GM18951 (cell line): ENCODE measurements around the gene CSNK1G1.

Experiments used
- POLR2A ChIP-seq: IDR thresholded peaks from 4 replicates; pipeline ENCODE4 v1.6.1; 2011; ENCODE audit warnings: mild to moderate bottlenecking; ENCODE audit not compliant: insufficient read length, insufficient read depth; ENCODE audit errors: extremely low read depth
- in situ Hi-C: fragments of 300-500 bp; cut with MboI; formaldehyde crosslinking; loops from one replicate; pipeline ENCODE4 v1.12.0; 2022; ENCODE audit warnings: low sequenced_read_pairs, mixed read lengths, inconsistent platforms; ENCODE audit not compliant: unreplicated experiment

Gene CSNK1G1

DNA sequence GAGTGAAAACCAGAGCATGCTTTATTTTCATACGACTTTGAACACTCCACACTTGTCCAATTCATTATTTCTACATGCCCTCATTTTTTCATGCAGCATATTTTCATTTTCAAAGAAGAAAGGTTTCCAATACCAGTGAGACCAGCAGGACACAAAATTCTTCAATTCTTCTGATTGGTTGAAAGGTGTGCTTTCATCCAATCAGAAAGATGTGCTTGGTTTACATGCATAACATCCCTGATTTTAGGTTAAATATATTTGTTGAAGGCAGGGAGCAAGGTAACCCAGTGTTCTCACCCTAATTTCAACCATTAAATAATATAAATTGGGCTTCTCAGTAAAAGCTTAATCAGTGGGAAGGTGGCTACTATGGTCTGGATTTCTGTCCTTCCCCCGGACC is 145.6 kb downstream of the CSNK1G1 start:
- no peak for TF ChIP-seq POLR2A
- in situ Hi-C loops: loop anchor here (25.0 kb wide), 1 partner anchor 477 kb away; no protein-coding TSS in a partner anchor

DNA sequence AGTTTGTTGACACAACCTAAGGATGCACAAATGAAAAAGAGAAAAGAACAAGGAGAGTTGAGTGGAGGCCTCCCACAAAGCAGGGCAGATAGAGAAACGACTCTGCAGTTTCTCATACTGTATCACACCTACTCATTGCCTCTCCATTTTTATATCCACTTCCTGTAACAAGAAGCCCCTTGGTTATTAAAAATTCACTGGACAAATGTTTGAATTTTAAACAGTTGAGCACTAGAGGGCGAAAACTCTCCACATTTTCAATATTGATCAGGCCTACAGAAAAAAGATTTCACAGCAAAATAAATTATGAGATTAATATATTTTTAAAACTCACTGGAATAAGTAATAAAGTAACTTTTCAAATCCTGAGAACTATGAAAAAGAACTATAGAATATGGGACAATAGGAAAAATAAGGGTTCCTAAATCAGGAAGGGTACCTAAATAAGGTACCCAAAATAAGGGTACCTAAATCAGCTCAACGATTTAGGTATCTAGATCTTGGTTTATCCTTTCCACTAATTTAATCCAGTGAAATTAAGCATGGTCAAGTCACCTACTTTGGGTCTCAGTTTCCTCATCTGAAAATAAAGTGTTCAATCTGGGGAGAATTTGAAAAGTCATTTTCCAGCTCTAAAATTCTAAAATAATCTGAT is 146.2 kb downstream of the CSNK1G1 start:
- TF ChIP-seq POLR2A: no peak
- in situ Hi-C loops: loop anchor here (25.0 kb wide), 1 partner anchor 477 kb away; no protein-coding TSS in a partner anchor

DNA sequence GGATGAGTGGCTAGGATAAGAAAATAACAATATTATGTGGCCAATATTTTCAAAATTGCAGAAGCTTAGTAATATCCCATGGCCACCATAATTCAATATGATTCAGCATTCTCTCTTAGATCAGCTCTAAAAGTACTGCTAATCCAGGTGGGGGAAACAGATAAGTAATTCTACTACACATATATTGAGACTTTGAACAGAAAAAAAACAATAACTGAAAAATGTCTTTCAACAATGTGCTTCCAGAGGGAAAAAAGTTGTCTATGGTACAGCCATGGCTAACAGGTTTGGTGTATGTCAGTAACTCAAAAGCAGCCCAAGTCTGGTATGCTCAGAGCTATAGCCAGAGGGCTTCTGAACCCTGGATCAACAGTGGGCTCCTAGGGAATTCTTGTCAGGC is 150.8 kb downstream of the CSNK1G1 start:
- no peak for TF ChIP-seq POLR2A
- in situ Hi-C loops: loop anchor here (25.0 kb wide), 1 partner anchor 482 kb away; no protein-coding TSS in a partner anchor

DNA sequence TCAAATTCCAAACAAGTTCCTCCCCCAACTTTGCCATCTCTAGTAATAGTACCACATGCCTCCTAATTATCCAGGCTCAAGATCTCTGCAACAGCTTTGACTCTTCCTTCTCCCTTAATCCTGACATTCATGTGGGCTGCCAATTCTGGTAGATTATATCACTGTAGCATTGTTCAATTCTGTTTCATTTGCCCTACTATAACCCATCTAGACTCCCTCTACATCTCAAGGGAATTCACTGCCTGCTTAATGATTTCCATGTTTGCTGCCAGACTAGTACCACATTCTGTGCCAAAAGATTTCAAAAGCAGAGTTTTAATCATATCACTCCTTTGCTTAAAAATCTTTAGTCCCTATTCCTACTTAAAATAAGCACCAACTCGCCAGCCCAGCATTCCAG is 158.5 kb downstream of the CSNK1G1 start:
- no peak for TF ChIP-seq POLR2A
- in situ Hi-C loops: no loop called here

DNA sequence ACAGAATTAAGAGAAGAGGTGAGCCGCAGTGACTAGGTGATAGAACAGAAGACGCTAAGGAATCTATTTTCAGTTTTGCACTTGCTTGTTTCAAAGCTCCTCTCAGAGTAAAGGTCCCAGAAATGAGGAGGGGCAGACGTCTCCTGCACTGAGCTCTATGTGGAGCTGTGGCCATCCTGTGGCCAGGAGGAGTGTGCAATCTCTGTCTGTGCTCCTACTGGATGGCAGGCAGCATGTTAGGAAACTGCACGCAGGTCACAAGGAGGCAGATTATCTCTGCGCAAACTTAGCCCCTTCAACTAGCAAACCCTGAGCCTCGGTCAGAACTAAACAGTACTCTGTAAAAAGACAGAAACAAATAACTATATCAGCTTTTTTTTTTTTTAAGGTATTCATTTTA is 162.0 kb downstream of the CSNK1G1 start:
- in situ Hi-C loops: no loop called here
- TF ChIP-seq POLR2A: no peak

DNA sequence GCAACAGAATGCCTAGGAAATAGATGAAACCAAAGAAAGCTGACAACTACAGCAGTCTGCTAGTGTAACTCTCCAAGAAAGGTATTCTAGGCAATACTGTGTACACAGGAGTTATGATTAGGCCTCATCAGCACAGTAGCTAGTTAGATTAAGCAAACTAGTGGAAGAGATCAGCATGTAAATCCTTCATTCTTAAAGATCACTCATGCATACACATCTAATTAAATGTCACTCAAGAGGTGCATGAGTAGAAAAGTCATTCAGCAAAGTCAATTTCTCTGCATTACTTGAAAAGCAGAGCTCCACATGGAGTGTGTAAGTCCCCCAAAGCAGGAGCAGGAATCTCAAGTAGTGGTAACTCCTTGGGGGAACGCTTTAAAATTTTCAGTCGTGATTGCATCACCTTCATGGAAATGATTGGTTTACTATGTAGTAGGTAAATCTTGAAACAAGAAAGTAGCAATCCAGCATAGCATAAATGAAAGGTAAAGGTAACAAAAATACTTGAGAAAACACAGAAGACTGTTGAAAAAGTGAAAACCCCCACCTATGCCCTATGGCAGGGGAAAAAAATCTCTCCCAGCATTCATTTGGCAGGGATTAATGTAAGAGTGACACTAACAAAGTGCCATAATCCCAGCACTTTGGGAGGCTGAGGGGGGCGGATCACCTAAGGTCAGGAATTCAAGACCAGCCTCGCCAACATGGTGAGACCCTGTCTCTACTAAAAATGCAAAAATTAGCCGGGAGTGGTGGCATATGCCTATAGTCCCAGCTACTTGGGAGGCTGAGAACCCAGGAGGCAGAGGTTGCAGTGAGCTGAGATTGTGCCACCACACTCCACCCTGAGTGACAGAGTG is 163.8 kb downstream of the CSNK1G1 start:
- in situ Hi-C loops: no loop called here
- TF ChIP-seq POLR2A: no peak

DNA sequence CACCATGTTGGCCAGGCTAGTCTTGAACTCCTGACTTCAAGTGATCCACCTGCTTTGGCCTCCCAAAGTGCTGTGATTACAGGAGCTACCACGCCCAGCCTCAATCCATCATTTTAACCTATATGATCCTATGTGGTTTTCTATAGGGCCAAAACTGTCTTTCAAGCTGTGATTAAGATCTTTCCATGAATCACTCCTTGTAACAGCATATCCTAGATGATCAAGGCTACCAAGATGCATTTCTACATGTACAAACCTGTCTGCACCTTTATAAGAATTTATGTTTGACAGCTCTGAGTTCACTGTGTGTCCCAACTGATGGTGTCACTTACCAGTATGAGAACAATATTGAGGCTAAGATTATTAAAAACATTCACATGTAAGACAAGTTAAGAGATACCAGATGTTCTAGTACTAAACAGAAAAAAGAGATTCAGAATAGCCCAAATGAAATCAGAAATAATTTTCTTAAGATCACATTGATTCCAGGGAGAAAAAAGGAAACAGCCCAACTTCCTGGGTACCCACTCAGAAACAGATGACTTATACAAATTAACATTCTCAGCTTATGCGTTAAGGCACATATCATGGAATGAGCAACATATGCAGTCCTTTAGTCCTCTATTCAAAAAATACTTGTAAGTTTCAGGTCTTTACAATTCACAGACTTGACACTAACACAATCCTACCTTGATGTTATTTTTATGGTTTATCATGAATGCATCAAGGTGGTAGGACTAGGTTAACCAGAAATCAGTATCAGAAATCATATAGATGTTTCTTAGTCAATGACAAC is 168.4 kb downstream of the CSNK1G1 start:
- TF ChIP-seq POLR2A: no peak
- in situ Hi-C loops: no loop called here

DNA sequence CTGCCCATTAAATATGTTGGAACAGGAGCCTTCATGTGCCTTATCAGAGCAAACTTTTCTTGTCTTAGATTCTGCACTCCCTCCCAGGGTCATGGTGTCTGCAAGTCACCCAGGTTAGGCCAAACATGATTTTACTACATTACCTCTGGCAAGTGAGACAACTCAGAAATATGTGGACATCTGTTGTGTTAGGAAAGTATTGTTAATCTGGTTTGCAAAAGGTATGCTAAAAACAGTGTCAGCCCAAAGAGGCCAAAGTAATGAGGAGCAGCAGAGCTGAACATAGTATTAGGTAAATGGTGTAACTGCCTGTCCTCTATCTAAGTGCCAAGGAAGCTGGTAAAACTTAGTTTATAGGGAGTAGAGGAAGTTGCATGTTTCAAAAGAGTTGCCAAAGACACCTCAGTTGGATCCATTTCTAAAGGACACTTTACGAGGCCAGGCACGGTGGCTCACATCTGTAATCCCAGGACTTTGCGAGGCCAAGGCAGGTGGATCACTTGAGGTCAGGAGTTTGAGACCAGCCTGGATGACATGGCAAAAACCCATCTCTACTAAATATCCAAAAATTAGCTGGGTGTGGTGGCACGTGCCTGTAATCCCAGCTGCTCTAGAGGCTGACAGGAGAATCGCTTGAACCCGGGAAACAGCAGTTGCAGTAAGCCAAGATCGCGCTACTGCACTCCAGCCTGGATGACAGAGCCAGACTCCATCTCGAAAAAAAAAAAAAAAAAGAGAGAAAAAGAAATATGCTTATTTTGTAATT is 170.6 kb downstream of the CSNK1G1 start:
- in situ Hi-C loops: no loop called here
- no peak for TF ChIP-seq POLR2A

DNA sequence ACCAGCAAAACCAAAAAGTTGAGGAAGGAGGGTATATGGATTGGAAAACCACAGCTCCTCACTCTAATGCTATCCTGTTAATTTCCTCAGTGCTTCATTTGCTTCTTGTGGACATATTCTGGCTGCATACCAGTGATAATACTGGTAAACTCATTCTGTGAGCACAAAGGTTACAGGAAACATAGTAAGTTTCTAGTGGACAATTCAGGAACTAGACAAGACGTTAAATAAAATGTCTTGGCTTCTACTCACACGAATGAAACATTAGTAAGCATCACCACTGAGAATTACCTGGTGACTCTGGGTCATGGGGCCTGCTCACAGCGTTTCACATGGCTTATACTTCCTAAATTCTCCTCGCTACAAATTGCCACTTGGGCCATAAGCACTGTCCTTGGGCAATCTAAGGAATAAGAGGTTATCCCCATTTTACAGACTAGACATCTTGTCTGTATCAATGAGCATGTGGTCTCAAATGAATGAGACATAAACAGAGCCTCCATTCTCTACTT is 173.1 kb downstream of the CSNK1G1 start:
- TF ChIP-seq POLR2A: no peak
- in situ Hi-C loops: no loop called here

DNA sequence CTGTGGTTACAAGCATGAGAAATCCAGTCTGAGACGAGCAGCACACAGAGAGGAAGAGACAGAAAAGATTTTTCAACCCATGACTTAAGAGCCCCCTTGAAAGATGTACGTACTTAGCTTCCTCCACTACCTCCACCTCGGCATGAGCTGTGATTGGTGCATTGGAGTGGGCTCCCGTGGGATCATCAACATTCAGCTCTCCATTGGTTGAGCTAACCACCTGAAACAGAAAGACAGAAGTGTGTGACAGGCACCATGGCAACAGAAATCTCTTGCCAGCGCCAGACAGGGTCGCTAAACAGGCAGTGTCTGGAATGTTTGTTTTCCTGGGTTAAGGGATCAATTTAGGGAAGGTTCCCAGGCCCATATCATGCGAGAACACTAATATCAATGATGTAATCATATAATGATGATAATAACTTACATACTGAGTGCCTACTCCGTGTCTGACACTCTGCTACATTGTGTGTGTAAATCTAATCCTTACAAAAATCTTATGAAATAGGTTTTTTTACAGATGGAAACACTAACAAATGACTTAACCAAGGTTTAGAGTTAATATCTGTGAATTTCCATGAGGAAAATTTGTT is 175.6 kb downstream of the CSNK1G1 start:
- TF ChIP-seq POLR2A: no peak
- in situ Hi-C loops: no loop called here

DNA sequence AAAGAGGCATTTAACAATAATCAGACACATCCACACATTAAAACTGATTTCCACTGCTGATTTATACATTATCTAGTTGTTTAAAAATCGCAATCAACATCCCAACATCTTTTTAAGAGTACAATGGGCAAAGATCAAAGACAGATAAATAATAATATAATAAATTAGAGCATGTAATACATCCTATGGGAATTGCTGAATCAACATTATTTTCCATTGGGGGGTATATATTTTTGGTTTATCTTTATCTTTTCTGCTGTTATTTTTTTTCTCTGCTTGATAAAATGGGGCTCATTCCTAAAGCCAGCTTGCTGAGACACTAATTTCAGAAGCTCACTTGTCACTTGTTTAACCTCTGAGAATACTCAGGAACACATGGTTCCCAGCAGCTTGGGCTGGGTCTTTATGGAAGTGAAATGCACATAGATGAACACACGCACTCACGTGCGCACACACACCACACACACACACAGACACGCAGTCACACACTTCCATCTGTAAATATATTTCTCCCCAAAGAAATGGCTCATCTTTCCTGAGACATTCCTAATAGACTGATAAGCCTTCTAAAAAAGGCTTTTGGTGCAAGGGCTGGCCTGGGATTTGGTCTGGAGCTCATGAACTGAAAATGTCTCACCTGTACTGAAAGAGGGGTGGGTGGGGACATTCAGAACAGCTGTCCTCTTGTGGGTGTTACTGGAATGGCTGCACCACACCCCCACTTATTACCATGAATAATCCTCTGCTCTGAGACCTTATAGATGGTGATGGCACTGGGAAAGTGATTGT is 189.7 kb downstream of the CSNK1G1 start:
- in situ Hi-C loops: no loop called here
- TF ChIP-seq POLR2A: no peak
